GM13976 (cell line): Measurements from ENCODE around the gene TEX54.
"Not testable (repeated sequence)": the region's sequence is repeated elsewhere in the genome, so short reads cannot be mapped to it uniquely, and the experiment has no call there.

ENCODE experiments used
- DNase-seq: peaks from one replicate; pipeline ENCODE4 v3.0.0; 2012; ENCODE audit warnings: low spot score
- CTCF ChIP-seq: IDR thresholded peaks from 2 replicates; pipeline ENCODE4 v1.5.1; 2012; ENCODE audit warnings: borderline replicate concordance, mild to moderate bottlenecking; ENCODE audit not compliant: insufficient read depth; ENCODE audit errors: extremely low read depth, missing control alignments, control extremely low read depth
- in situ Hi-C: fragments of 300-500 bp; cut with MboI; formaldehyde crosslinking; loops from one replicate; pipeline ENCODE4 v1.12.0; 2022; ENCODE audit warnings: low sequenced_read_pairs, mixed read lengths, inconsistent platforms; ENCODE audit not compliant: unreplicated experiment

The TEX54 gene

GRCh38 chr11:62860835-62861563 is 28.4 kb upstream of the TEX54 start:
- in situ Hi-C loops = loop anchor here (25.0 kb wide), 1 partner anchor 474 kb away; no protein-coding TSS in a partner anchor
- DNase-seq = no peak
- TF ChIP-seq CTCF = no peak

GRCh38 chr11:62859281-62859703 is 26.7 kb upstream of the TEX54 start:
- in situ Hi-C loops = loop anchor here (25.0 kb wide), 1 partner anchor 472 kb away; no protein-coding TSS in a partner anchor
- DNase-seq = not testable (repeated sequence)

- in situ Hi-C loops = loop anchor here (25.0 kb wide), 1 partner anchor 471 kb away; no protein-coding TSS in a partner anchor
- DNase-seq = no peak
- no peak for TF ChIP-seq CTCF
These were observed 25.6 kb upstream of the TEX54 start for GRCh38 chr11:62858201-62858600.

- in situ Hi-C loops = loop anchor here (25.0 kb wide), 1 partner anchor 470 kb away; no protein-coding TSS in a partner anchor
- DNase-seq = no peak
- no peak for TF ChIP-seq CTCF
These were observed 24.9 kb upstream of the TEX54 start for GRCh38 chr11:62857541-62857982.

- in situ Hi-C loops = loop anchor here (25.0 kb wide), 1 partner anchor 469 kb away; no protein-coding TSS in a partner anchor
- DNase-seq = no peak
- TF ChIP-seq CTCF = no peak
These were observed 23.8 kb upstream of the TEX54 start for GRCh38 chr11:62856333-62856895.

- in situ Hi-C loops = loop anchor here (25.0 kb wide), 1 partner anchor 468 kb away; no protein-coding TSS in a partner anchor
- peak; percentile 95 for DNase-seq
These were observed 23.1 kb upstream of the TEX54 start for GRCh38 chr11:62855571-62856332.

More at GRCh38 chr11:62855571-62856332, 23.1 kb upstream of the TEX54 start:
- TF ChIP-seq CTCF = no peak
